ENCODE data around the gene C13orf42. TPM values are rescaled to one million over a fixed set of nuclear protein-coding genes. Genes with fewer than 3 reads are reported as not detected.

C13orf42 gene
- total RNA-seq, 1 donor = not detected

DNA sequence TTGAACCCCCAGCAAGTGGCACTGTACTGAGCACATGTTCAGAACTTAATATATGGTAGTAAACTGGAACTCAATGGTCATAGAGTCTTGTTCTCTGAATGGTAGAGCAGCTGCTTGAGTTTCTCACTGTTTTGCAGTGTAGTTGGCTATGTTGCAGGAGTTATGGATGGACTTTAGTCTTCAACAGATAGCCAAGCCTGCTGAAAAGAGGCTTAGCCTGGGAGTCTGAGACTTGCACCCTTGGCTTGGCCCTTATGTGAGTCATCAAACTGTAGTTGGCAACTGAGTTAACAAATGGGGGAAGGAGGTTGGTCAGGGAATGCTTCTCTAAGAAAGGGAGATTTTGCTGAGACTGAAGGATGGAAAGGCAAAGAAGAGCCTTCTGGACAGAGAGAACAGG is 62.5 kb downstream of the C13orf42 start:
- H3K4me3 ChIP-seq (ENCODE audit: low read depth, low read length) = no peak overlapping the region
- TF ChIP-seq CTCF (IDR thresholded peaks at IDR 0.05; ENCODE audit: insufficient read depth, low read depth, low read length) = no peak
- DNase-seq (ENCODE audit: low read depth) = no peak

DNA sequence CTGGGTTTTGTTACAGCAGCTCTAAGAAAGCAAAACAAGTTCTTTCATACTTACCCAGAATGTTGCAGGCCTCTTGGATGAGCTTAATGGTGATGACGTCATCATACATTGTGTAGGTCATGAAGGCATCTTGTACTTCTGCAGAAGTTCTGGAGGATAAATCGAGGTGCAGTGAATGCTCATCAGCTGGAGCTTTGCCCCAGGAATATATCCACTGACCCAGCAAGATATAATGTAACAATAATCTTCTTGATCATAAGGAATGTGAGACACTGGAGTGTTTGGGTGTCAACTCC is 63.0 kb downstream of the C13orf42 start:
- no peak for DNase-seq (ENCODE audit: low read depth)
- no peak overlapping the region for H3K4me3 ChIP-seq (ENCODE audit: low read depth, low read length)
- no peak for TF ChIP-seq CTCF (IDR thresholded peaks at IDR 0.05; ENCODE audit: insufficient read depth, low read depth, low read length)

GRCh38 chr13:51047434-51048165 is 63.5 kb downstream of the C13orf42 start:
- H3K4me3 ChIP-seq (ENCODE audit: low read depth, low read length) = no peak overlapping the region
- no peak for TF ChIP-seq CTCF (IDR thresholded peaks at IDR 0.05; ENCODE audit: insufficient read depth, low read depth, low read length)
- DNase-seq (ENCODE audit: low read depth) = no peak

- H3K4me3 ChIP-seq (ENCODE audit: low read depth, low read length) = no peak overlapping the region
- DNase-seq (ENCODE audit: low read depth) = no peak
- no peak for TF ChIP-seq CTCF (IDR thresholded peaks at IDR 0.05; ENCODE audit: insufficient read depth, low read depth, low read length)
These were observed 65.6 kb downstream of the C13orf42 start for GRCh38 chr13:51045451-51045850.

- no peak overlapping the region for H3K4me3 ChIP-seq (ENCODE audit: low read depth, low read length)
- DNase-seq (ENCODE audit: low read depth) = no peak
These were observed 66.9 kb downstream of the C13orf42 start for GRCh38 chr13:51044023-51044665.

DNA sequence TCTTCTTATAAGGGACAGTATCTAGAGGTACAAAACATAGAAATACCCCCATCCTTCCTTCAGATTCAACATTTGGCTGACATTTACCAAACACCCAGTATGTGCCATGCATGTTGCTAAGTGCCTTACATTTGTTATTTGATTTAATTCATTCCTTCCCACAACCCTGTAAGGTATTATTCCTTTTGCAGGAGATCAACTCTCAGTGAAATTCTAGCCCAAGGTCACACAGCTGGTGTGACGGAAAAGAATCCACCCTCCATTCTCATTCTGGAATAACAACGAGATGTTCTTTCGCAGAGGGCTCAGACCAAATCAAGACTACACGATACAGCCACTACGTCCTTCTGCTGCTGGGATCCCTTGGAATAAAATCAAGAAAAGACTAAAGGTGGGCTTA is 67.8 kb downstream of the C13orf42 start:
- no peak for DNase-seq (ENCODE audit: low read depth)
- TF ChIP-seq CTCF (IDR thresholded peaks at IDR 0.05; ENCODE audit: insufficient read depth, low read depth, low read length) = no peak
- H3K4me3 ChIP-seq (ENCODE audit: low read depth, low read length) = no peak overlapping the region

More at GRCh38 chr13:51044023-51044665, 66.9 kb downstream of the C13orf42 start:
- no peak for TF ChIP-seq CTCF (IDR thresholded peaks at IDR 0.05; ENCODE audit: insufficient read depth, low read depth, low read length)

Measured in fibroblast of villous mesenchyme (primary cell).